Measurements from ENCODE around the gene FAM174C. TPM values are rescaled to one million over a fixed set of nuclear protein-coding genes. Genes with fewer than 3 reads are reported as not detected.
A peak's percentile ranks its signal among the peaks of the same experiment; 100 is the strongest.

Gene FAM174C
- total RNA-seq, 4 donors from 2014 or later: 14.2 to 42.2 (median 21.8) TPM

GRCh38 chr19:1273263-1274041 lies 1.9 kb upstream of the FAM174C start:
- peaks cover 0 to 58% of the 10 kb centered on the region in 2 donors for H3K36me3 ChIP-seq
- no peaks in the 10 kb centered on the region for H3K27me3 ChIP-seq
- no peaks in the 10 kb centered on the region for H3K9me3 ChIP-seq
- H3K27ac ChIP-seq: peak overlapping the region; percentile 13 to 100 (median 96)
- TF ChIP-seq EP300 (IDR thresholded peaks at IDR 0.05) (no peak), CTCF (IDR thresholded peaks at IDR 0.05) (no peak)
- peaks cover 3 to 76% (median 61%) of the 10 kb centered on the region in 3 donors for H3K4me1 ChIP-seq
- ATAC-seq: no peak
- H3K4me3 ChIP-seq: peak overlapping the region in 1 of 2 donors; percentile 96
- WGBS, 2 donors (ENCODE audit: low coverage in 1 of 2): 64 to 70% methylated on average over 2 to 10 of the region's 25 CpGs

GRCh38 chr19:1274081-1274851 lies 1.1 kb upstream of the FAM174C start:
- Histone ChIP-seq H3K4me3 (peak overlapping the region in 1 of 2 donors; percentile 72), H3K4me1 (peaks cover 3 to 73% (median 57%) of the 10 kb centered on the region in 3 donors), H3K9me3 (no peaks in the 10 kb centered on the region), H3K27ac (peak overlapping the region; percentile 71 to 100 (median 96)), H3K36me3 (peaks cover 0 to 66% of the 10 kb centered on the region in 2 donors), H3K27me3 (no peaks in the 10 kb centered on the region)
- TF ChIP-seq POLR2AphosphoS5 (IDR thresholded peaks at IDR 0.05) (no peak), CTCF (IDR thresholded peaks at IDR 0.05) (no peak), POLR2A (IDR thresholded peaks at IDR 0.05) (no peak), EP300 (IDR thresholded peaks at IDR 0.05) (no peak)
- ATAC-seq: no peak
- WGBS, 2 donors (ENCODE audit: low coverage in 1 of 2): 0% methylated on average over 1 of the region's 46 CpGs; no CpG with 5 or more reads in 1 of the 2 donors

GRCh38 chr19:1274852-1275259 lies 474 bp upstream of the FAM174C start:
- TF ChIP-seq CTCF (IDR thresholded peaks at IDR 0.05) (peak in 1 of 4 experiments; percentile 6), POLR2AphosphoS5 (IDR thresholded peaks at IDR 0.05) (no peak), POLR2A (IDR thresholded peaks at IDR 0.05) (no peak), EP300 (IDR thresholded peaks at IDR 0.05) (no peak)
- Histone ChIP-seq H3K9me3 (no peaks in the 10 kb centered on the region), H3K4me3 (peak overlapping the region; percentile 35 to 72), H3K27ac (peak overlapping the region; percentile 71 to 100 (median 96)), H3K36me3 (peaks cover 0 to 72% of the 10 kb centered on the region in 2 donors), H3K4me1 (peaks cover 3 to 76% (median 57%) of the 10 kb centered on the region in 3 donors), H3K27me3 (no peaks in the 10 kb centered on the region)
- WGBS, 2 donors (ENCODE audit: low coverage in 1 of 2): no CpG with 5 or more reads among the region's 44 CpGs
- ATAC-seq: no peak

GRCh38 chr19:1275976-1276627 lies 772 bp downstream of the FAM174C start:
- H3K27ac ChIP-seq: peak overlapping the region; percentile 71 to 100 (median 96)
- H3K27me3 ChIP-seq: no peaks in the 10 kb centered on the region
- no peak for ATAC-seq
- TF ChIP-seq EP300 (IDR thresholded peaks at IDR 0.05) (no peak), POLR2AphosphoS5 (IDR thresholded peaks at IDR 0.05) (no peak), CTCF (IDR thresholded peaks at IDR 0.05) (no peak), POLR2A (IDR thresholded peaks at IDR 0.05) (peak in 1 of 2 donors; percentile 15)
- no peaks in the 10 kb centered on the region for H3K9me3 ChIP-seq
- H3K4me1 ChIP-seq: peaks cover 3 to 68% (median 46%) of the 10 kb centered on the region in 3 donors
- peaks cover 0 to 70% of the 10 kb centered on the region in 2 donors for H3K36me3 ChIP-seq
- whole genome bisulfite sequencing, 2 donors (ENCODE audit: low coverage in 1 of 2): 0 to 34% methylated on average over 4 to 7 of the region's 43 CpGs
- H3K4me3 ChIP-seq: peak overlapping the region; percentile 35 to 72
